Effector CD4-positive, alpha-beta T cell (primary cell): ENCODE measurements around the gene NEU2.
"Not testable (repeated sequence)": the region's sequence is repeated elsewhere in the genome, so short reads cannot be mapped to it uniquely, and the experiment has no call there.

Experiments
- DNase-seq: peaks from one replicate; pipeline ENCODE4 v3.0.0-alpha.2; 2020

NEU2 gene

GRCh38 chr2:233058717-233059546, 26.5 kb downstream of the NEU2 start:
- DNase-seq, result no peak

GRCh38 chr2:233059547-233059796, 27.0 kb downstream of the NEU2 start:
- DNase-seq, result no peak

- peak; percentile 66 for DNase-seq
Measured at GRCh38 chr2:233059797-233060500, 27.5 kb downstream of the NEU2 start, which contains the start of gene INPP5D. TSS of gene INPP5D (plus strand) at chr2:233060342. CDS start at chr2:233060479, 137 bp downstream.

- DNase-seq, result no peak
Measured at GRCh38 chr2:233060501-233060979, 28.1 kb downstream of the NEU2 start.

- no peak for DNase-seq
Measured at GRCh38 chr2:233060980-233061590, 28.6 kb downstream of the NEU2 start.

GRCh38 chr2:233061591-233062450, 29.3 kb downstream of the NEU2 start:
- no peak for DNase-seq

GRCh38 chr2:233062451-233062850, 30.0 kb downstream of the NEU2 start:
- DNase-seq, result no peak

- DNase-seq, result no peak
Measured at GRCh38 chr2:233062946-233063268, 30.4 kb downstream of the NEU2 start.

- DNase-seq, result no peak
Measured at GRCh38 chr2:233063269-233063975, 30.9 kb downstream of the NEU2 start.

GRCh38 chr2:233063976-233064411, 31.5 kb downstream of the NEU2 start:
- DNase-seq, result no peak

GRCh38 chr2:233064530-233065199, 32.2 kb downstream of the NEU2 start:
- no peak for DNase-seq

- not testable (repeated sequence) for DNase-seq
Measured at GRCh38 chr2:233065200-233065589, 32.7 kb downstream of the NEU2 start.

GRCh38 chr2:233065954-233066470, 33.5 kb downstream of the NEU2 start:
- no peak for DNase-seq

GRCh38 chr2:233068762-233069418, 36.4 kb downstream of the NEU2 start:
- no peak for DNase-seq

- no peak for DNase-seq
Measured at GRCh38 chr2:233072838-233073237, 40.4 kb downstream of the NEU2 start.

GRCh38 chr2:233074106-233074505, 41.6 kb downstream of the NEU2 start:
- no peak for DNase-seq

- DNase-seq, result no peak
Measured at GRCh38 chr2:233075141-233075965, 42.9 kb downstream of the NEU2 start.

GRCh38 chr2:233075966-233076339, 43.5 kb downstream of the NEU2 start:
- no peak for DNase-seq

GRCh38 chr2:233076749-233077148, 44.3 kb downstream of the NEU2 start:
- no peak for DNase-seq

- no peak for DNase-seq
Measured at GRCh38 chr2:233079473-233079877, 47.0 kb downstream of the NEU2 start.
